Uterine smooth muscle cell (primary cell): ENCODE data around the gene DESI1. TPM values are rescaled to one million over a fixed set of nuclear protein-coding genes. Genes with fewer than 3 reads are reported as not detected.

Experiments used
- total RNA-seq: library from RNA; depleted of rRNA; stranded (reverse); fragments of >200 nt; gene quantifications from 2 replicates; pipeline ENCODE4 v1.2.3, GENCODE V29; 2014

The DESI1 gene
- total RNA-seq = 9.5 and 12.2 TPM in 2 replicates

DNA sequence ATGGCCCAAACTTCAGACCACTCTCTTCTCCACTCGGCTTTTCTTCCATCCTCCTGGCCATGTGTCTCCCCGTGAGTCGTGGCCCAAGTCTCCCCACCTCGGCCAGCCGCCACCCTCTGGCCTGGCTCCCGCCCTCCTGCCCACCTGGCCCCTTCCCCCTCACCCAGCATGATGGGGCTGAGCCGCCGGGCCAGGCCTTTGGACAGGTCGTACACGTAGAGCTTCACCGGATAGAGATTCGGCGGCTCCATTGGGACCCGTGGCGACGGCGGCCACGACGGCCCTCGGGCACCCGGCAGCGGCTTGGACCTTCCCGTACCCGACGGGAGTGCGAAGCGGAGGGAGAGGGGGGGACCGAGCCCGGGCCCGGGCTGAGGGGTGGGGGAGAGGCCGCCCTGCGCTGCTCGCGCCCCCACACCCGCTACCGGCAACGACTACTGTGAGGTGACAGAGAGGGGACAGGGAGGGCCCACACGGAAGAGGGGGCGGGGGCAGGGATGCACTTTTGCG is at the start of gene DESI1:
DESI1 (minus strand) TSS at position 455 of the 510 bp plus-strand sequence; CDS start at position 251, 204 bp downstream.

DNA sequence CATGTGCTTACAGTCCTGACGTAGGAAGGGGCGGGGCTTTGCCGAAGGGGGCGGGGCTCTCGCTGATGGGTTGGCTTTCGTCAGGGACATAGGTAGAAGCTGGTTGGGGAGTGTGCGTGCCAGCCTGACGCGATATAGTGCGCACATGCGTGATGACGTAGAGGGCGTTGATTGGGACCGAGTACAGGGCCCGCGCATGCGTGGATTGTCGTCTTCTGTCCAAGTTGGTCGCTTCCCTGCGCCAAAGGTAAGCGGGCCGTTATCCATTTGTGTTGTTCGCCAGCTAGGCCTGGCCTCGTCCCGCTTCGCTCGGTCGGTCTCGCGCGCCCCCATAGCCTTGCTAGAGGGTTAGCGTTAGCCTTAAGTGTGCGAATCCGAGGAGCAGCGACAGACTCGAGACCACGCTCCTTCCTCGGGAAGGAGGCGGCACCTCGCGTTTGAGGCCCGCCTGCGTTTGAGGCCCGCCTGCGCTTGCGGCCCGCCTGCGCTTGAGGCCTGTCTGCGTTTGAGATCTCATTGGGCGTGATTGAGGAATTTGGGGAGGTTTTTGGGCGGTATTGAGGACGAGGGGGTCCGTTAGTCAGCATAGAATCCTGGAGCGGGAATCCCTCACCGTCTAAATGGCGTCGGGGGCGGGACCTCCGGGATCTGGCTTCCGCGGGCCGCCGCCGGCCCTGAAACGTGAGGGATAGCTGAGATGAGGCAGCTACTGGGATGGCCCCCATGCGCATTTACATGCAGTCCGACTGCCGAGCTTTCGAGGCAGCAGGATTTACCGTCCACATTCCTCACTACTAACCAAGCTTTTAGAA is 462 bp upstream of the DESI1 start, which contains the start of gene XRCC6:
XRCC6 (plus strand) TSS at position 197 of the 812 bp plus-strand sequence. CDS start 710 bp downstream, outside the sequence.

GRCh38 chr22:41589391-41590241 is 31.2 kb downstream of the DESI1 start, which contains the start of gene PMM1:
TSS of gene PMM1 (minus strand) at chr22:41589840. CDS start at chr22:41589805, 35 bp downstream.

Other genes with a start within 250 kb of the DESI1 start
- 15.1 and 15.4 TPM in 2 replicates for gene TEF, start 239.1 kb downstream of the DESI1 start, total RNA-seq
- 13.4 and 19.0 TPM in 2 replicates for gene TOB2, start 174.2 kb downstream of the DESI1 start, total RNA-seq
- 58.5 and 86.0 TPM in 2 replicates for gene PHF5A, start 152.4 kb downstream of the DESI1 start, total RNA-seq
- gene ACO2, start 151.9 kb downstream of the DESI1 start, total RNA-seq = 80.8 and 84.9 TPM in 2 replicates
- 15.5 and 19.3 TPM in 2 replicates for gene POLR3H, start 76.6 kb downstream of the DESI1 start, total RNA-seq
- 1.4 and 2.7 TPM in 2 replicates for gene CSDC2, start 60.0 kb downstream of the DESI1 start, total RNA-seq
- 34.9 and 36.0 TPM in 2 replicates for gene PMM1, start 31.2 kb downstream of the DESI1 start, total RNA-seq
- gene XRCC6, start 252 bp upstream of the DESI1 start, total RNA-seq = 344 and 555 TPM in 2 replicates
- gene SNU13, start 67.8 kb upstream of the DESI1 start, total RNA-seq = 86.2 and 88.6 TPM in 2 replicates
- gene MEI1, start 78.5 kb upstream of the DESI1 start, total RNA-seq = 1.5 and 2.1 TPM in 2 replicates
- 9.0 and 11.2 TPM in 2 replicates for gene CCDC134, start 179.6 kb upstream of the DESI1 start, total RNA-seq
- gene SREBF2, start 212.1 kb upstream of the DESI1 start, total RNA-seq = 53.5 and 101 TPM in 2 replicates